GOT3 (cell line): ENCODE measurements around the gene SUN2.
"Not testable (repeated sequence)": the region's sequence is repeated elsewhere in the genome, so short reads cannot be mapped to it uniquely, and the experiment has no call there.

Source experiments
- DNase-seq: peaks from one replicate; lab custom pipeline; 2025; ENCODE audit warnings: mixed read lengths; lab: John Stamatoyannopoulos, UW

SUN2 gene, protein sequence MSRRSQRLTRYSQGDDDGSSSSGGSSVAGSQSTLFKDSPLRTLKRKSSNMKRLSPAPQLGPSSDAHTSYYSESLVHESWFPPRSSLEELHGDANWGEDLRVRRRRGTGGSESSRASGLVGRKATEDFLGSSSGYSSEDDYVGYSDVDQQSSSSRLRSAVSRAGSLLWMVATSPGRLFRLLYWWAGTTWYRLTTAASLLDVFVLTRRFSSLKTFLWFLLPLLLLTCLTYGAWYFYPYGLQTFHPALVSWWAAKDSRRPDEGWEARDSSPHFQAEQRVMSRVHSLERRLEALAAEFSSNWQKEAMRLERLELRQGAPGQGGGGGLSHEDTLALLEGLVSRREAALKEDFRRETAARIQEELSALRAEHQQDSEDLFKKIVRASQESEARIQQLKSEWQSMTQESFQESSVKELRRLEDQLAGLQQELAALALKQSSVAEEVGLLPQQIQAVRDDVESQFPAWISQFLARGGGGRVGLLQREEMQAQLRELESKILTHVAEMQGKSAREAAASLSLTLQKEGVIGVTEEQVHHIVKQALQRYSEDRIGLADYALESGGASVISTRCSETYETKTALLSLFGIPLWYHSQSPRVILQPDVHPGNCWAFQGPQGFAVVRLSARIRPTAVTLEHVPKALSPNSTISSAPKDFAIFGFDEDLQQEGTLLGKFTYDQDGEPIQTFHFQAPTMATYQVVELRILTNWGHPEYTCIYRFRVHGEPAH

DNA sequence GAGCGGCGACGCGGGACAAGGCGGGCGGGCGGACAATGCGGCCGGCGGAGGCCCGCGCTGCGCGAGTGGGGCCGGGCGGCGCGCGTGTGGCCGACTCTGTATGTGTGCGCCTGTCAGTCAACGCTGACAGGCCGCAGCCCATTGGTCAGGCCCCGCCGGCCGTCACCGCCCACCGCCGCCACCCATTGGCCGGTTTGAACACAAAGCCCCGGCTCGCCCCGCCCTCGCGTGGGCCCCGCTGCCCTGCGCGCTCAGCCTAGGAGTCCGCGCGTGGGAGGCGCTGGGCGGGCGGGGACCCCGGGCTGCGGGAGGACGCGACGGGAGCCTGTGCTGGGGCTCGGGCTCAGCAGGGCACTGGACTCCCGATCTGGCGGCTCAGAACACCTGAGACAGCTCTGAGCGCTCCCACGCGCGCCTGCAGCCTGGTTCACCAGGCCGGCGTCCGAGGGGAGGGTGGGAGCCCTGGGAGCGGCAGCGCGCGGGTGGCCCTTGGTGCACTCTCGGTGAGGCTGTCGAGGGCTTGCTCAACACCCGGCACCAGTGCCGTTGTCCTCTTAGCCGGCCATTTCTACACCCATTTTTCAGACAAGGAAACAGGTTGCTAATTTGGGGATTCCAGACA is at the start of gene SUN2:
TSS of gene SUN2 (minus strand) at position 88 of the 622 bp plus-strand sequence. CDS start 3,370 bp downstream, outside the sequence.
- peak; percentile 57 for DNase-seq

DNA sequence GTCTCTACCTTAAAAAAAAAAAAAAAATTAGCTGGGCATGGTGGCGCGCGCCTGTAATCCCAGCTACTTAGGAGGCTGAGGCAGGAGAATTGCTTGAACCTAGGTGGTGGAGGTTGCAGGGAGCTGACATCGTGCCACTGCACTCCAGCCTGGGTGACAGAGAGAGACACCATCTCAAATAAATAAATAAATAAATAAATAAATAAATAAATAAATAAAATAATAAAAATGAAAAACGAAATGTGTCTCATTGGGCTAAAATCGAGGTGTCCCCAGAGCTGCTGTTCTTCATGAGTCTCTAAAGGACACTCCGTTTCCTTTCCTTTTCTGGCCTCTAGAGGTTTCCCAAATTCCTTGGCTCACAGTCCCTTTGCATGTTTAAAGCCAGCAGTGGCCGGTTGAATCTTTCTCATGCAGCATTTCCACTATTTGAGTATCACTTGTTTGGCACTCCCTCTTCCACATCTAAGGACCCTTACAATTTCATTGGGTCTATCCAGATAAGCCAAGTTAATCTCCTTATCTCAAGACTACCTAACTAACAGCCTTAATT is 49.3 kb upstream of the SUN2 start:
- DNase-seq, result not testable (repeated sequence)

DNA sequence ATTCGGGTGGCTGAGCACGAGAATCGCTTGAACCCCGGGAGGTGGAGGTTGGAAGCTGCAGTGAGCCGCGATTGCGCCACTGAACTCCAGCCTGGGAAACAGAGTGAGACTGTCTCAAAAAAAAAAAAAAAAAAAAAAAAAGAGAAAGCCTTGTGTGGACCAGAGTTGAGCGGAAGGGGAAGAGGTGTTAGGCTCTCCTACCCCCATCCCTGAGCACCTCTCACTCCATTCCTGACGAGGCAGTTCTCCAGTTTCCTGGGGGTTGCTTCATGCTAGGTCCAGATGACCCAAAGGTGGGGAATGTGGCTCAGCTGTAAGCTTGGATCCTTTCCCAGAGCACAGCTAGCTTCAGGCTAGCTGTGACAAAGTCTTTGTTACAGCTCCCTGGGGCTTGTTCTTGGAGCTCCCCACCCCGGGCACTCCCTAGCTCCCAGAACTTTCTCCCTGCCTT is 46.9 kb upstream of the SUN2 start:
- DNase-seq, result peak; percentile 43

DNA sequence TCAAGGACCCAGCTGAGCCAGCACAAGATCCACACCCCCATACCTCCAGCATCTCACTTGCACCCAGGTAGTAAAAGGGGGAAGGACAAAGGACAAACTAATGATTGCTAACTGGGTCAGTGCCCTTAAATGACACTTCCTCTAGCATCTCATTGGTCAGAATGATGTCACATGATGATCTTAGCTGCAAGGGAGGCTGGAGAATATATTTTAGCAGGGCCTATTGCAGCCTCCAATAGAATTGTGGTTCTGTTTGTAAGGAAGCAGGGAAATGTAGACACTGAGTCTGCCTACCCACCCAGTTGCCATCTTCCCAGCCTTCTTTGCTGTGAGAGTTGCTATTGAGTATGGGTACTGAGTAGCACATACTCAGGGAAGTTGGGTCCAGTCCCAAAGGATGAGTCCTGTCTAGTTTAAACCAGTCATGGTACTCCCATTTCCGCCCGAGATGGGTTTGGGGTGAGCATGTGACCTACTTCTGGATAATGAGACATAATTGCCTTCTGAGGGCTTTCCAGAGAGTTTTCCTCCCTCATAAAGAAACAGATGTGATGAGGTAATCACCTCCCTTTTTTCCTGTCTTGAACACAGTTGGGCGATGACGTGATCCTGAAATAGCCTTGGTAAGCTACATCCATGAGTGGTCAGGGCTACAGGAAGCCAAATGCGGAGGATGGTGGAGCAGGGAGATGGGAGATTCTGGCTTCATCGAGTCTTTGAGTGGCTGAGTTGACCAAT is 43.6 kb upstream of the SUN2 start:
- no peak for DNase-seq

DNA sequence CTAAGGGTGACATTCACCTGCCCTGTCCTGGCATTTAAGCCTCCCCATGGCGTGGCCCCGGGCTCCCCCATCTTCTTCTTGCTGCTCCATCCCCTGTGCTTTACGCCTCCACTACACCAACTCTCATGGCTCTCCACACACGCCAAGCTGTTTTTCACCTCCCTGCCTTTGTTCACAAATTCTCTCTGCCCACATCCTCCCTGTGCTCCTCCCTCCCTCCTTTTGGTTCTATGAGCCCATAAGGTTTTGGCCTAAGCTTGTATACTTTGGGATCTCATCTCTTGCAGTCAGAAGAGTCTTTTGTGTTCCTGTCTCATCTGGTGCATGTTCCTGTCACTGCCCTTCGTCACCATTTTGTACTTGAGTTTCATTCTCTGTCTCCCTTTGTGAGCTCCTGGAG is 42.7 kb upstream of the SUN2 start:
- DNase-seq, result no peak

DNA sequence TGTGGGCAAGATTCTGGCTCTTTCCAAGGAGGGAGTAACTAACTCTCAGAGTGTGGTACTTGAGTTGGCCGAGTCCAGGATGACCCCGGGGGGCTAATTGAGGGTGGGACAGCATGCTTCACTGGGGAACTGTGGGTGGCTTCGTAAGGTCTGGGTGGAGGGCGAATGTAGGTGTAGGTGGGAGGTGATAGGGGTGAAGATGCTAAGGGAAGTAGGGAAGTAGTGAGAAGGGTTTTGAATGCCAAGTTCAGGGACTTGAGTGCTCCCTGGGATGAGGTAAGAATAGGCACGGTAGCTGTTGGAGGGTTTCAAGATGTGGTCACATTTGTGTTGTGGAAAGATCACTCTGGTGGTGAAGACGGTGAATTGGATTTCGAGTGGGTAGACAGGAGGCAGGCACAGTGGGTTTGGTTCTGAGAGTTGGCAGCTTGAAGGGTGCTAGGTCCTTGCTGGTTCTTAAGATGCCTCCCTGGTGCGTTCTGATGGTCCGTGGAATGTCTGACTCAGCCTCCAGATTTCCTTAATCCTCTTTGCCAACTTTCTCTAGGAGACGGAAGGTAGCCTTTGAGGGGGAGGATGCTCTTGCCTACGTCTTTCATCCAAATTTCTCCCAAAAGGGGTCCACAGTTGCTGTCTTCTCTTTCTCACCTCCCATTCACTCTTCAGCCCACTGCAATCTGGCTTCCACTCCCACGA is 40.6 kb upstream of the SUN2 start:
- no peak for DNase-seq

DNA sequence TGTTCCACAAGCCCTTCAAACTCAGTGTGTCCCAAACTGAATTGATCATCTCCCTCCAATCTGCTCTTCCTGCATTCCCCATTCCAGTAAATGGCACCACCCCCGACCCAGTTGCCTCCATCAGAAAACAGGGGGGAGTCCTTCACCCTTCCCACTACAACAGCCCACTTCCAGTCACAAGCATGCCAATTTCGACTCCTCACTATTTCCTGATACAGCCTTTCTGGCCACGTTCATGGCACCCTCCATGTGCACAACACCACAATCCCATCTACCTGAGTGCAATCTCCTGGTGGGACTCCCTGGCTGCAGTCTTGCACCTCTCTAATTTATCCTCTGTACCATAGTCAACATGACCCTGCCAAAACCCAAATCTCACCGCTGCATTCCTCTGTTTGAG is 39.8 kb upstream of the SUN2 start:
- no peak for DNase-seq

DNA sequence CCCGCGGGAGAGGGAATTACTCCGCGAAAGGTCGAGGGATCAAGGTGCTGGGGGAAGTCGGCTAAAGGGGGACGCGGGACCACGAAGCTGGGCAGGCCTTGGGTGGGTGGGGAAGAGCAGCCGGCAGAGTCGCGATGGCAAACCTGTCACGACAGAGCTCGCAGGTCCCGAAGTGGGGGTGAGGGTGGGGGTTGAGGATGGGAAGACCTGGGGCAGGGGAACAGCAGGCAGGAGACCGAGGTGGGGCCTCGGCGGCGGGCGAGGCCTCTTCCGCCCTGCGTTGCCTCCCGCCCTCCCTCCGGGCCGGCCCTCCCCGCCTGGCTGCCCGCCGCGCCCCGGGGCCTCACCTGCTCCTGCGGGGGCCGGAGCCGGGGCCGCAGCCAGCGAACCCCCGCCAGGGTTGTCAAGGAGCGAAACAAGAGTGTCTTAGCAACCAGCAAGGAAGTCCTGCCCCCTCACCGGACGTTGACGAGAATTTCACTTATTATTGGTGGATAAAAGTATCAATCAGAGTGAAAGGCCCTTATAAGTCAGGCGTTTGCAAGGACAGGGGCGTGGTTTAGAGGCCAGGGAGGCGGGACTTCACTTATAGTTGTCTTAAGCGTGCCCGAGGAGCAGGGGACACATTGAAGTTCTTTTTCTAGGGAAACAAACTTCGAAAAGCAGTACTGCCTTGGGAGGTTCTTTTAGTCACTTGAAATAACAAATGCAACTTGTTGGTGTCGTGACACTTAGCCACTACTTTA is 38.1 kb upstream of the SUN2 start, which contains the start of gene DNAL4:
TSS of gene DNAL4 (minus strand) at position 423 of the 746 bp plus-strand sequence. CDS start 11,412 bp downstream, outside the sequence.
- peak; percentile 66 for DNase-seq

DNA sequence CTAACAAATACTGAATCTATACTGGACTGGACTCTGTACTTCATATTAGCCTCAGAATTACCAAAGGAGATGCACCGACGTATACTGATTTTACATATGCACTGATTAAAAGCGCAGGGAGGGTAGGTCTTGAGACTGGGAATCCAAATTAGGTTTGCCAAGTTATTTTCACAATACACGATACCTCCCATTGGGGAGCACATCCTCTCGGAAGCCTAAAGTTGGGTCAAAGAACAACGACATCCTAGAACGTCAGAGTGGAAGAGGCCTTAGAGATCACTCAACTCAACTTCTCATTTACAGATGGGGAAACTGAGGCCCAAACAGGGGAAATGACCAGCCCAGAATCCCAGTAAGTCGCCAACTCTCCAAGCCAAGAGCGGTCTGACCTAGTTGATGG is 37.5 kb upstream of the SUN2 start:
- no peak for DNase-seq

DNA sequence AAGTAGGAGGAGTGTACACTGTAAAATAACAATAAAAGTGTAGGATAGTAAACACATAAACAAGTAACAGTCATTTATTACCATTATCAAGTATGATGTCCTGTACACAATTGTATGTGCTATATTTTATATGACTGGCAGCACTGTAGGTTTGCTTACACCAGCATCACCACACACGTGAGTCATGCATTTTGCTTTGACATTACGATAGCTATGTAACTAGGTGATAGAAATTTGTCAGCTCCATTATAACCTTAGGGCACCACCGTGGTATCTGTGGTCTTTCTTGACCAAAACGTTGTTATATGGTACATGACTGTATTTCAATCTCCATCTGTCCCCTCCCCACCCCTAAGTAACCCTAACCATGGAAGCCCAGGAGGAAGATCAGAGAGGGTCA is 37.0 kb upstream of the SUN2 start:
- DNase-seq, result no peak

DNA sequence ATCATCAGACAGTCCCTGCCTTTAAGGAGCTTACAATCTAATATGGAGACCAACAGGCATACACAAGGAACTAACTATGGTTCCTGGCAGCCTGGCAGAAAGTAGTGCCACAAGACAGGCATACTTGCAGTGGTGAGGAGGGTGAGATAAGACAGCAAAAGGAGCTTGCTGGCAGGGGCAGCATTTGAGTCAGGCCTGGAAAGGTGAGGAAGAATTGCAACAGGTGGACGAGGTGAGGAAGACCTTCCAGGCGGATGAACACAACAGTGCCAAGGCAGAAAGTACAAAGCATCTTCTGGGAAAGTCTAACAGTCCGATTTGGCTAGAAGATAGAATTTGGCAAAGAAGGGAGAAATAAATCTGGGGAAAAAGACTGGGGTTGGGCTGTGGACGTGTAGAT is 33.8 kb upstream of the SUN2 start:
- DNase-seq, result no peak

DNA sequence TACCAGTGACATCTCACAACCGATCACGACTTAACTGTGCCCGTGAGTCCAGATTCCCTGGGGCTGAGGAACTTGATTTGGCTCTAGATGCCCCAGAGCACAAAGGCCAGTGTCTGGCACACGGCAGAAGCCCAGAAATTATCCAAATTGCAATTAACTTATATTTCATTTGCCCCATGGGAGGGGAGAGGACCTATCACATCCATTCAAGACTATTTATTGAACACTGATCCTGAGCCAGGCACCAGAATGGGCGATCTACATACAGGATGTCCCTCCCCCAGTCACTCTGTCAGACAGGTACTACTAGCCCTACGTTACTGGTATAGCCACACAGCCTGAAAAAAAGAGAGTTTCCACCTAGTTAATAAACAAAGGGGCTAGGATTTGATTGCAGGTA is 33.0 kb upstream of the SUN2 start:
- no peak for DNase-seq

DNA sequence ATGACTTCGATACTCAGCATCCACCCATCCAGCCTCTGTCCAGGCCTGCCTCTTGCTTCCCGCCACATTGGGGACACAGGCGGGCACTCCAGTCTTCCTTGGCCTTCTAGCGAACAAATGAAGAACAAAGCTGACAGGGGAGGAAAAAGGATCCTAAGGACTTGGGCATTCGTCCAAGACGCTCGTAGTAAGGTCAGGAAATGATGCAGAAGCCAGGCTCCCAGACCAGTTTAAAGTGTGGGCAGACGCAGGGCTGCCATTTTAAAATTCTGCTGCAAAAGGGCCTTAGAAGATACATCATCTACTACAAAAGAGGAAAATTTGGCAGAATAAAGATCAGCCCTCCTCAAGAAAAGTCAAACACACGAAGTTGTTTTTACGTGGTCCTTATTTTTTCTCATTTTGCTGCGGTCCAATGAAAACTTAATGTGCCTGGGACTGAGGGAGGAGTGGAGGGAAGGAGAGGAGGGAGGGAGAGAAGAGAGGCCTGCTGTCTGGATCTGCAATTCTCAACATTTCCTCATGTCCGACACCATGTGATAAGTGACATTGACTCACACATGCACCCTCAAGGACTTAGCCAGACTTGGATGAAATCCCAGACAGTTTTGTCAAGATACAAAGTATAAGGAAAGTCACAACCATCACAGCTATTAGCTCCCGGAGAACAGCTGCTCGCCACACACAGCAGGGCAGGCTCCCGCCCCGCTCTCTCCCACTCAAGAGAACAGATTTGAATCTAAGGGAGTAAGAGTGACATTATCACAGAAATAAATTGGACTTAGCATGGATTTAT is 32.4 kb upstream of the SUN2 start:
- no peak for DNase-seq

DNA sequence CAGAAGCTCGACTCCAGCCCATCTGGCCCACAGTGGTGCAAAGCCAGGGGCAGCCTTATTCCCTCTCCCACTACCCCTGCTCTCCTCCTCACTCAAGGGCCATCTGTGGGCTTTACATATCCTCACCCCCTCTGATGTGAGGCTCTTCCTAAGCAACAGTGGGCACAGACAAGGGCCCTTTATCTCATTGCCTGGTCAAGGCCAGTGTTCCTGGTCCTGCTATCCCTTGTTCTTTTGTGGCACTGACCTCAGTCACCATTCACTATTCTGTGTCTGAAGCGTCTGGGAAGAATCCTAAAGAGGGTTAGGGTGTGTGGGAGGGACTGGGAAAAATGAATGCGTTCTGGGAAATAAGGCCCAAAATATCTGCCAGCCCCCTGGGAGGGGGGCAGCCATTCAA is 30.8 kb upstream of the SUN2 start:
- DNase-seq, result no peak

DNA sequence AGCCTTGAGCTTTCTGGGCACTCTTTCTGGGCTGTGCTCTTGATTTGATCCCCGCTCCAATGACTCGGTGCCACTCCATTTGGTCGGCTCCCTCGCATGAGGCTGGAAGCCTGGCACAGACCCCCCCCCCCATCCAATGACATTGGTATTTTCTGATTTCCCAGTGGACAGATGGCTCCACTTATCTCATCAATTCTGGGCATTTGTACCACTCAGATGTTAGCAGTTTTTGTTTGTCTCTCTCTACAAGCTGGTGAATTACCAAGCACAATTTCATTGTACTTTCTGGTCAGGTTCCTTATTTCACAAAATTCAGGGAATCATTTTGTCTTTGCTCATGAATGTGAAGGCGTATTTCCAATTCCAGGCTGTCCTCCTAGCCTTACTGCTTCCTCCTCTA is 29.1 kb upstream of the SUN2 start:
- DNase-seq, result no peak

DNA sequence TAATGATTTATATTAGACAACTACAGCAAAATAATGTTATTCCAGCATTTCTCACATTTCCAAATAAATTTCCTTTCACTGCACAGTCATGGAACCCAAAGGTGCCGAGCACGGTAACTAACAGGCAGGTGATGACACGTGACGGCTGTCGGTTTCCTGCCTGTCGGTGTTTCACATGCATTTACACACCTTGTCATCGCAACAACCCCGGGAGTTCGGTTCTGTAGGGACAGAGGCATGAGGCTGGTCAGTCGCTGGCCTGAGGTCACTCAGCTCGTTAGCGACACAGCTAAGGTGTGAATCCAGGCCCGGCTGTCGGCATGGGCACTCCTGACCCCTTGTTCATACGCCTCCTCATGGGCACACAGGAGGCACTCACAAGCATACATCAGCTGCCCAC is 28.2 kb upstream of the SUN2 start:
- no peak for DNase-seq

DNA sequence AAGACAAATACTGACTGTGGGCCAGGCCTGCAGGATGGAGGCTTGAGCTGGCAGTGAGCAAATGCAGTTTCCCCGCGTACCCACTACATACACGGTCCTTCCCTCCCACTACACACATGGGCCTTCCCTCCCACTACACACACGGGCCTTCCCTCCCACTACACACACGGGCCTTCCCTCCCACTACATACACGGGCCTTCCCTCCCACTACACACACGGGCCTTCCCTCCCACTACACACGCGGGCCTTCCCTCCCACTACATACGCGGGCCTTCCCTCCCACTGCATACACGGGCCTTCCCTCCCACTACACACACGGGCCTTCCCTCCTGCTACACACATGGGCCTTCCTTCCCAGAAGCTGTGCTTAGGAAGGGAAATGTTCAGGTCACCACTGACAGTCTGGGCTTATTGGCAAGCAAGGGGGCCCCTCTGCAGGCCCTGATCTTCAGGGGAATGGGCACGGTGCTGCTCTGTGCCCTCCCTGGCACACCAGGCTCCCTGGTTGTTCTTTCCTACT is 27.4 kb upstream of the SUN2 start:
- no peak for DNase-seq

DNA sequence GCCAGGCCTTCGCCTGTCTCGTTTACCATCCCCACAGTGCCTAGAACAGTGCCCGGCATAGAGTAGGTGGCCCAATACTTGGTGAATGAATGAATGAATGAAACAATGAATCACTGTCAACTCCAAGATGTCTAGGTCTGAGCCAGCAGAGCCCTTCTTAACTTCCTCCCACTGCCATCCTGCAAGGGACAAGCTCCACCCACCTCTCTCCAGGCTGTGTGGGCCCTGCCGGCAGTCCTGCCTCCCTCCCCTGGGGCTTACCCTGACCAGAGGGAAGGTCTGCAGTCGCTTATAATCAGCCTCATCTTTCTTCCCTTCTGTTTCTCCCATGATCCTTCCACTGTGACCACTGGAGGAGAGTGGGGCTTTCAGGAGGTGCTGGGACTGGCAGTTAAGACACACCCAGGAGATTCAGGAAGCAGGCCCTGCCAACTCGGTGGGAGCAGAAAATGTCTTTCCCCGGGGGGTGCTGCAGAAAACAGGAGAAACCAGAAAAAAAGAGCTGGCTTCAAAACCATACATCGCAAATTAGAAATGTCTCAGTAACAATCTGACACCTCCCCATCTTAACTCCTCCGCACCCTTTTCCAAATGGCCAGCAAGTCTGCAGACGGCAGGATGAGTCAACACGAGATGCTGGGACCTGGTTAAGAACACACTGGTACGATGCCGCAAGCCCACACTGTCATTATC is 26.8 kb upstream of the SUN2 start:
- DNase-seq, result no peak

DNA sequence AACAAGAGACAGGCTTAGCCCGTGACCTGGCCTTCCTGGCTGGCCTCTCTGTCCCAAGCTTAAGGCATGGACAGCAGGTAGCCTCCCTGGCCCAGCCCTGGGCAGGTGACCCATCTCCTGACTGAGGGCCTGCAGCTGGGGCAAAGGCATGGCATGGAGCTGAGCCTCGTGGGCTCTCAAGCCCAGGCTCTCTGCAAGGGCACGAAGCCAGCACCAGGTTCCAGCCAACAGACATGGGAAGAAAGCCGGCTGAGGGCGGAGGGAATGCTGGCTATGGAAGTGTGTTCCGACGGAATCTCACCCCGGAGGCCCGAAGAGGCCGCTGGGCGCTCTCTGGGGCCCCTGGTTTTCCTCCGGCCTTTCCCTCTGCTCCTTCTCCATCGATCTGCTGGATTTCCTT is 25.2 kb upstream of the SUN2 start:
- no peak for DNase-seq
